GM23248 (cell line): ENCODE data around the gene ADORA1. TPM values are rescaled to one million over a fixed set of nuclear protein-coding genes. Genes with fewer than 3 reads are reported as not detected.

ENCODE experiments used
- DNase-seq: peaks from one replicate; pipeline ENCODE4 v3.0.0-alpha.2; 2015
- H2AFZ ChIP-seq: fragments of 200-600 bp; sonication (generic); 2 replicates; pipeline ENCODE4 v1.6.1; 2016; ENCODE audit warnings: antibody characterized with exemption
- H3F3A ChIP-seq: fragments of 200-600 bp; sonication (generic); 2 replicates; pipeline ENCODE4 v1.6.1; 2016; ENCODE audit warnings: mild to moderate bottlenecking, antibody characterized with exemption, mixed run types; ENCODE audit not compliant: insufficient read depth
- H3K27ac ChIP-seq: fragments of 200-600 bp; sonication (generic); 2 replicates; pipeline ENCODE4 v1.5.1; 2016; ENCODE audit warnings: mild to moderate bottlenecking
- H3K27me3 ChIP-seq: fragments of 200-600 bp; sonication (generic); replicated peaks from 2 replicates; pipeline ENCODE4 v1.6.1; 2016; ENCODE audit warnings: mild to moderate bottlenecking; ENCODE audit not compliant: insufficient read depth
- H3K36me3 ChIP-seq: fragments of 200-600 bp; sonication (generic); 2 replicates; pipeline ENCODE4 v1.6.1; 2016; ENCODE audit warnings: low read depth, mild to moderate bottlenecking
- H3K4me1 ChIP-seq: fragments of 200-600 bp; sonication (generic); 2 replicates; pipeline ENCODE4 v1.6.1; 2016; ENCODE audit warnings: mild to moderate bottlenecking; ENCODE audit not compliant: insufficient read depth
- H3K4me2 ChIP-seq: fragments of 200-600 bp; sonication (generic); one replicate; pipeline ENCODE4 v1.6.1; 2016; ENCODE audit warnings: mild to moderate bottlenecking; ENCODE audit not compliant: unreplicated experiment
- H3K4me3 ChIP-seq: fragments of 200-600 bp; sonication (generic); 2 replicates; pipeline ENCODE4 v1.5.1; 2016; ENCODE audit warnings: mild to moderate bottlenecking
- H3K79me2 ChIP-seq: fragments of 200-600 bp; sonication (generic); 2 replicates; pipeline ENCODE4 v1.6.1; 2016; ENCODE audit warnings: mild to moderate bottlenecking; ENCODE audit not compliant: insufficient read depth
- H3K9ac ChIP-seq: fragments of 200-600 bp; sonication (generic); 2 replicates; pipeline ENCODE4 v1.6.1; 2016; ENCODE audit warnings: mild to moderate bottlenecking
- H3K9me2 ChIP-seq: fragments of 200-600 bp; sonication (generic); 2 replicates; pipeline ENCODE4 v1.6.1; 2016; ENCODE audit warnings: mixed run types, mild to moderate bottlenecking, moderate library complexity; ENCODE audit not compliant: insufficient read depth
- H3K9me3 ChIP-seq: fragments of 200-600 bp; sonication (generic); one replicate; pipeline ENCODE4 v1.6.1; 2017; ENCODE audit warnings: low read depth
- H4K20me1 ChIP-seq: fragments of 200-600 bp; sonication (generic); 2 replicates; pipeline ENCODE4 v1.6.0; 2016; ENCODE audit not compliant: insufficient read depth
- EZH2 ChIP-seq: fragments of 200-600 bp; sonication (generic); IDR thresholded peaks from 2 replicates; pipeline ENCODE4 v1.6.1; 2018; ENCODE audit warnings: antibody characterized with exemption, mild to moderate bottlenecking; ENCODE audit not compliant: insufficient read depth, poor library complexity, severe bottlenecking
- EZH2phosphoT487 ChIP-seq: fragments of 200-600 bp; sonication (generic); IDR thresholded peaks from 2 replicates; pipeline ENCODE4 v1.6.1; 2018; ENCODE audit warnings: antibody characterized with exemption, moderate library complexity, mild to moderate bottlenecking, low read depth; ENCODE audit not compliant: insufficient read depth
- WGBS, 2 experiments: methylation state at CpG; one replicate each; pipeline ENCODE4 v1.1.6; 2015 to 2017; ENCODE audit warnings: low lambda C conversion rate in 2 of 2, low coverage in 1 of 2; ENCODE audit errors: missing lambda C conversion rate in 2 of 2; 5-methylcytosine and 5-hydroxymethylcytosine counted together
- in situ Hi-C: fragments of 300-500 bp; cut with MboI; formaldehyde crosslinking; loops from 2 replicates; pipeline ENCODE4 v1.15.0; 2020
- polyA plus RNA-seq: library from polyadenylated mRNA; unstranded; fragments of >200 nt; fragmentation: Nextera tagmentation; extraction: Ambion mirVana; gene quantifications from 2 replicates; pipeline ENCODE4 v1.2.1, GENCODE V29; 2016
- total RNA-seq: library from RNA; depleted of rRNA; stranded (reverse); fragments of >200 nt; shearing (Covaris generic); gene quantifications from 2 replicates; pipeline ENCODE4 v1.2.3, GENCODE V29; 2014

The ADORA1 gene
- total and polyA plus RNA-seq, 2 experiments from 2014 or later, result 2.2 to 5.8 TPM

DNA sequence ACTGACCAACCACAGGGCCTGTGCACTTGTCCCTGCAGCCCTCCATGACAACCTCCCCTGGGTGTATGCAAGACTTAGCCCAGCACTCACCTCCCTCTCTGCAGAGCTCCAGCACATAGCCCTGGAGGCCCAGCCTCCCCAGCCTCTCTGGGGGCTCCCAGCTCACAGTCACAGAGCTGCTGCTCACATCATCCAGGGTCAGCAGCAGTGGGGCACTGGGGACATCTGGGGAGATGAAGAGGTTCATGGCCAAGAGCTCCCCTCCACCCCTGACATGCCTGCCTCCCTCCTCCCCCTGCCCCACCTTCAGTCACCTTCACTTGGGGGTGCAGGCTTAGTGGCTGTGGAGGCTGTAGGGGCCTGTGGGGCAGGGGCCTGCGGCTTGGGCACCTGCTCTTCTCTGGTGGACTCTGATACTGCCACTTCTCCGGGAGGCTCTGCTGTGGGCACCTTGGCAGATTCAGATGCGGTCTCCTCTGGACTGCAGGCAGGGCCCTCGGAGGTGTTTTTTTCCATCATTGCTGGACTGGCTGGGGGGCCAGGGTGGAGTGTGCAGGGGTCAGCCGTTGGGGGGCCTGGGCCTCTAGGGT is 47.8 kb downstream of the ADORA1 start, which contains the start of gene MYBPH:
Gene MYBPH, minus strand, starts transcription at position 590 of the 590 bp plus-strand sequence. Its CDS starts 71 bp downstream, at position 519.
- 68 to 88% methylated on average over 4 to 5 of the region's 5 CpGs for WGBS, 2 experiments
- no peak for TF ChIP-seq EZH2
- TF ChIP-seq EZH2phosphoT487, result no peak
- Histone ChIP-seq H3K79me2 (no peaks in the 10 kb centered on the region), H3K36me3 (no peaks in the 10 kb centered on the region), H3K4me3 (no peak within 1 kb of the TSS), H3F3A (peaks cover 21% of the 10 kb centered on the region), H2AFZ (no peak within 1 kb of the TSS), H3K27me3 (no peaks in the 10 kb centered on the region), H3K27ac (no peak within 1 kb of the TSS), H3K9ac (no peak within 1 kb of the TSS), H3K4me1 (peaks cover 33% of the 10 kb centered on the region), H3K9me3 (no peaks in the 10 kb centered on the region), H4K20me1 (no peaks in the 10 kb centered on the region), H3K4me2 (peak within 1 kb of the TSS; percentile 56), H3K9me2 (no peaks in the 10 kb centered on the region)
- DNase-seq, result no peak
- in situ Hi-C loops, result no loop called here

DNA sequence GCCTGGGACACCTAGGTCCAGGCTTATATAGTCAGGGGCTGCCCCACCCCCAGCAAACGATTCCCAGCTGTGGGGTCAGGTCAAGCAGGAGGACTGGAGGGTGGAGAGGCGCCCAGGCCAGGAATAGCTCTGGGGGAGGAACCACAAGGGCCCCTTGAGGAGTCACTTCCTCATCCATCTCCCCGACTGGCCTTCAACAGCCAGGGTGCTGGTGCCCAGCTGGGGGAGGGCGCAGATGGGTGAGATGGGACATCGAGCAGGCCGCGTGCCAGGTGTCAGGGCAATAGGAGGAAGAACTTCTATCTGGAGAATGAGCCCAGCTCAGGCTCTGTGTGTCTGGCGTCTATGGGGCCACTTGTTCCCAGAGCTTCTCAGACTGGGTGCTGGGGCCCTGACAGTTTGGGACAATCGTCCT is 48.3 kb downstream of the ADORA1 start:
- Histone ChIP-seq H3K4me2 (no peak overlapping the region), H3K9me3 (no peaks in the 10 kb centered on the region), H3F3A (peaks cover 21% of the 10 kb centered on the region), H4K20me1 (no peaks in the 10 kb centered on the region), H3K79me2 (no peaks in the 10 kb centered on the region), H3K4me1 (peaks cover 33% of the 10 kb centered on the region), H2AFZ (no peak overlapping the region), H3K4me3 (no peak overlapping the region), H3K27me3 (no peaks in the 10 kb centered on the region), H3K36me3 (no peaks in the 10 kb centered on the region), H3K9me2 (no peaks in the 10 kb centered on the region), H3K9ac (no peak overlapping the region), H3K27ac (no peak overlapping the region)
- DNase-seq, result no peak
- 76 to 84% methylated on average over 9 of the region's 9 CpGs for WGBS, 2 experiments
- in situ Hi-C loops, result no loop called here
- no peak for TF ChIP-seq EZH2
- no peak for TF ChIP-seq EZH2phosphoT487

DNA sequence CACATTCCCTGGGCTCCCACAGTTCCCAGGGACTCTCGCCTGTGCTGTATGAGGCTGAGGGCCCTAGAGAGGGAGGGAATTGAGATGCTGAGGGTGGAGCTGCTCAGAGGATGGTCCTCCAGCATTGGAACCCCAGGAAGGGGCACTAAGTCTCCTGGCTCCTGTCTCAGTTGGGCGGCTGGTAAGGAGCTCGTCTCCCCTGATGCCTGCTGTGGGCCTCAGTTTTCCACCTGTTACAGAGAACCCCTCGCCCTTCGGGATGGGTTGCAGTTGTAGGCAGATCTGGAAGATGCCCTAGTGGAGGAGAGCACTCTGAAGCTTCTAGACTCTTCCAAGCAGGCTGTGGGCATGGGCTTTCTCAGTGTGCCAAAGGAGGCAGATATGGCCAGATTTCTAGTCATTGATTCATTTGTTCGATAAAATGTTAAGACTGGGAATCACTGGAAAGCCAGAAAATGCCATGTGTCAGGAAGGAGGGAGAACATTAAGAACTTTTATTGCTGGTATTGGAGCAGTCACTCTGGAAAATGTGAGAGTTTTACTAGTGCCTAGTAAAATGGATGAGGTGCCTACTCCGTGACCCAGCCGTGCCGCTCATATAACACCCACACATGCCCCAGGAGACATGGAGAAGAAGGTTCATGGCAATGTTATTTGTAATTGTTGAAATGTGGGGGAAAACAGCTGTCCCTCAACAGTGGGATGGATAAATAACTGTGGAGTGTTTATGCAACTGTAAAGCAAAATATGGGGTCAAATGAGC is 48.9 kb downstream of the ADORA1 start:
- Histone ChIP-seq H3K27me3 (no peaks in the 10 kb centered on the region), H3K9me3 (no peaks in the 10 kb centered on the region), H3K36me3 (no peaks in the 10 kb centered on the region), H3K27ac (peak overlapping the region; percentile 74; the same call in 1 of the 2 replicates), H4K20me1 (no peaks in the 10 kb centered on the region), H3K4me3 (no peak overlapping the region), H3K9me2 (no peaks in the 10 kb centered on the region), H3K4me2 (peak overlapping the region; percentile 56), H3K9ac (no peak overlapping the region), H3K4me1 (peaks cover 33% of the 10 kb centered on the region), H2AFZ (no peak overlapping the region), H3F3A (peaks cover 21% of the 10 kb centered on the region), H3K79me2 (no peaks in the 10 kb centered on the region)
- 83 to 84% methylated on average over 9 of the region's 9 CpGs for WGBS, 2 experiments
- in situ Hi-C loops, result no loop called here
- no peak for TF ChIP-seq EZH2
- TF ChIP-seq EZH2phosphoT487, result no peak
- peak; percentile 45 for DNase-seq

DNA sequence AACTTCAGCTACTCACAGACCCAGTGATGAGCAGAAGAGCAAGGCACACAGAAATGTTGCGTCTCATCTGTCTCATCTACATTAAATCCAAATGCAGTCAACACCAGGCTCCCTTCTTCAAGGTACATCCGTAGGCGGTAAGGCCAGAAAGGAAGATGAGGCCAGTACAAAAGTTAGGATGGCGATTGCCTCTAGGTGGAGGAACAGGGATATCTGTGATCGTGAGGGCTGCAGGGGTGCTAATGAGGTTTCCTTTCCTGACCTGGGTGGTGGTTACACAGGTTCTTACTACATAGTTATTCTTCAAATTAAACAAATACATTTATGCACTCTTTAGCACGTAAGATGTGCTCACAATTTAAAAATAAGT is 49.5 kb downstream of the ADORA1 start:
- Histone ChIP-seq H3K79me2 (no peaks in the 10 kb centered on the region), H3K4me2 (peak overlapping the region; percentile 56), H3K9ac (0 out of 2 replicates have a peak overlapping the region, but pooled peaks have one; percentile 12), H3K27me3 (no peaks in the 10 kb centered on the region), H2AFZ (no peak overlapping the region), H4K20me1 (no peaks in the 10 kb centered on the region), H3K4me3 (no peak overlapping the region), H3F3A (peaks cover 21% of the 10 kb centered on the region), H3K36me3 (no peaks in the 10 kb centered on the region), H3K9me2 (no peaks in the 10 kb centered on the region), H3K27ac (peak overlapping the region; percentile 74), H3K9me3 (no peaks in the 10 kb centered on the region), H3K4me1 (peaks cover 33% of the 10 kb centered on the region)
- in situ Hi-C loops, result no loop called here
- 87 to 89% methylated on average over 6 of the region's 6 CpGs for WGBS, 2 experiments
- TF ChIP-seq EZH2phosphoT487 (no peak), EZH2 (no peak)
- DNase-seq, result peak; percentile 42
